C4-2B (cell line): ENCODE measurements around the gene DVL3.

ENCODE experiments used
- ZFX ChIP-seq: fragments of 450-650 bp; IDR thresholded peaks from 2 replicates; pipeline ENCODE4 v1.6.1; 2017
- TF ChIP-seq, protein P1 (sequence below): fragments of 450-650 bp; conservative IDR thresholded peaks from 2 replicates; pipeline ENCODE4 v1.5.1; 2017; ENCODE audit warnings: mild to moderate bottlenecking

- TF ChIP-seq, protein P1, sequence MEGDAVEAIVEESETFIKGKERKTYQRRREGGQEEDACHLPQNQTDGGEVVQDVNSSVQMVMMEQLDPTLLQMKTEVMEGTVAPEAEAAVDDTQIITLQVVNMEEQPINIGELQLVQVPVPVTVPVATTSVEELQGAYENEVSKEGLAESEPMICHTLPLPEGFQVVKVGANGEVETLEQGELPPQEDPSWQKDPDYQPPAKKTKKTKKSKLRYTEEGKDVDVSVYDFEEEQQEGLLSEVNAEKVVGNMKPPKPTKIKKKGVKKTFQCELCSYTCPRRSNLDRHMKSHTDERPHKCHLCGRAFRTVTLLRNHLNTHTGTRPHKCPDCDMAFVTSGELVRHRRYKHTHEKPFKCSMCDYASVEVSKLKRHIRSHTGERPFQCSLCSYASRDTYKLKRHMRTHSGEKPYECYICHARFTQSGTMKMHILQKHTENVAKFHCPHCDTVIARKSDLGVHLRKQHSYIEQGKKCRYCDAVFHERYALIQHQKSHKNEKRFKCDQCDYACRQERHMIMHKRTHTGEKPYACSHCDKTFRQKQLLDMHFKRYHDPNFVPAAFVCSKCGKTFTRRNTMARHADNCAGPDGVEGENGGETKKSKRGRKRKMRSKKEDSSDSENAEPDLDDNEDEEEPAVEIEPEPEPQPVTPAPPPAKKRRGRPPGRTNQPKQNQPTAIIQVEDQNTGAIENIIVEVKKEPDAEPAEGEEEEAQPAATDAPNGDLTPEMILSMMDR = no peak
- no peak for TF ChIP-seq ZFX
These were observed 41.4 kb downstream of the DVL3 start for GRCh38 chr3:184196536-184196935.
